Measurements from ENCODE around the gene IQCH.

Gene IQCH

DNA sequence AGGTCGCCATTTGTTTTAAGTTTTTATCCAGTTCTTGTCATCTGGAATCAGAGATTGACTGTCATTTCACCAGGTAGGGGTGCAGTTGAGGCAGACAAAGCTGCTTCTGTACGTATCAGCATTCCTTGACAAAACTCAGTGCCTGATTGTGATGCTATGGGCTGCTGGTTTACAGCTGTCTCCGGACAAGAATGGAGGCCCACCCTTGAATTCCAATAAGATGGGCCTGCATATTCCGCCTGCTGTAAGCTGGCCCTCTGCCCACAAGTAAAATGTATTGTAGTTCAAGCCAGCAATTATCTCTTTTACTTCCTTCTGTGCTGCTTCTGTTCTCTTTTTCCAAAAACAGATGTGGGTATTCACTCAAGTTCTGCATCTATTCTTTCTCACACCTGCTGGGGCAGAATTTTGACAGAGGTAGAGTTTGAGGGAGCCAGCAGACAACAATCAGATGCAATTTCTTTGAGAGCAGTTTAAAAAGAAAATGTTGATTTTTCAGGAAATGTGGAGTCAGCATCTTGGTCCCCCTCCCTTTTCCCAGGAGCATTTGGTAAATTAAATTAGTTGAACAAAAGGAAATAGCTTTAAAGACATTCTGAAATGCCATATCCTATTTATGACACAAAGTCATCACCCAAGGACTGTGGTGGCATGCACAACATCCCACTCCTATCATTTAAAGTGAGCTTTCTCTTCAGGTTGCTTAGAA lies 53.5 kb downstream of the IQCH start:
- Mint-ChIP-seq H3K4me1 (no peaks in the 10 kb centered on the region), H3K9me3 (no peaks in the 10 kb centered on the region), H3K27ac (no peak overlapping the region), H3K27me3 (ENCODE audit: low read depth, poor library complexity) (no peaks in the 10 kb centered on the region), H3K4me3 (no peak overlapping the region), H3K36me3 (ENCODE audit: low read depth) (no peaks in the 10 kb centered on the region)
- DNase-seq = no peak
- TF ChIP-seq, protein P1, sequence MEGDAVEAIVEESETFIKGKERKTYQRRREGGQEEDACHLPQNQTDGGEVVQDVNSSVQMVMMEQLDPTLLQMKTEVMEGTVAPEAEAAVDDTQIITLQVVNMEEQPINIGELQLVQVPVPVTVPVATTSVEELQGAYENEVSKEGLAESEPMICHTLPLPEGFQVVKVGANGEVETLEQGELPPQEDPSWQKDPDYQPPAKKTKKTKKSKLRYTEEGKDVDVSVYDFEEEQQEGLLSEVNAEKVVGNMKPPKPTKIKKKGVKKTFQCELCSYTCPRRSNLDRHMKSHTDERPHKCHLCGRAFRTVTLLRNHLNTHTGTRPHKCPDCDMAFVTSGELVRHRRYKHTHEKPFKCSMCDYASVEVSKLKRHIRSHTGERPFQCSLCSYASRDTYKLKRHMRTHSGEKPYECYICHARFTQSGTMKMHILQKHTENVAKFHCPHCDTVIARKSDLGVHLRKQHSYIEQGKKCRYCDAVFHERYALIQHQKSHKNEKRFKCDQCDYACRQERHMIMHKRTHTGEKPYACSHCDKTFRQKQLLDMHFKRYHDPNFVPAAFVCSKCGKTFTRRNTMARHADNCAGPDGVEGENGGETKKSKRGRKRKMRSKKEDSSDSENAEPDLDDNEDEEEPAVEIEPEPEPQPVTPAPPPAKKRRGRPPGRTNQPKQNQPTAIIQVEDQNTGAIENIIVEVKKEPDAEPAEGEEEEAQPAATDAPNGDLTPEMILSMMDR (IDR thresholded peaks at IDR 0.05) = no peak

DNA sequence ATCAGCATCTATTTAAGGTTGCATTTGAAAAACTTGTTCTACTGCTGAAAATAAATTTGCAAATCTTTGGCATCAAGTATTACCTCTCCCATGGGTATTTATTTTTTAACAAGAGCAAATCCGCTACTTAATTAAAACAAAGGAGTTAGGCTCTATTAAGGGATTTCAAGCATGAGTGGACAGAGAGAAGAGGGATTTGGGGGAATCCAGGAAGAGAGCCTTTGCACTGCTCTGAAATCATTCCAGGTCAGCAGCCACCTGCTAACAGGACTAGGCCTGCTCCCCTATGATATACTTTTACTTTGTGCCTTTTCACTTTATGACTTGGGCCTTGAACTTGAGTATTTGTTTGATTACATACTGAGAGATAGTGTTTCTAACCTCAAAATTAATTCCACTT lies 57.1 kb downstream of the IQCH start:
- H3K4me3 Mint-ChIP-seq = no peak overlapping the region
- DNase-seq = no peak
- no peaks in the 10 kb centered on the region for H3K4me1 Mint-ChIP-seq
- no peaks in the 10 kb centered on the region for H3K36me3 Mint-ChIP-seq (ENCODE audit: low read depth)
- no peaks in the 10 kb centered on the region for H3K9me3 Mint-ChIP-seq
- no peaks in the 10 kb centered on the region for H3K27me3 Mint-ChIP-seq (ENCODE audit: low read depth, poor library complexity)
- no peak overlapping the region for H3K27ac Mint-ChIP-seq
- TF ChIP-seq, protein P1 (IDR thresholded peaks at IDR 0.05) = no peak

DNA sequence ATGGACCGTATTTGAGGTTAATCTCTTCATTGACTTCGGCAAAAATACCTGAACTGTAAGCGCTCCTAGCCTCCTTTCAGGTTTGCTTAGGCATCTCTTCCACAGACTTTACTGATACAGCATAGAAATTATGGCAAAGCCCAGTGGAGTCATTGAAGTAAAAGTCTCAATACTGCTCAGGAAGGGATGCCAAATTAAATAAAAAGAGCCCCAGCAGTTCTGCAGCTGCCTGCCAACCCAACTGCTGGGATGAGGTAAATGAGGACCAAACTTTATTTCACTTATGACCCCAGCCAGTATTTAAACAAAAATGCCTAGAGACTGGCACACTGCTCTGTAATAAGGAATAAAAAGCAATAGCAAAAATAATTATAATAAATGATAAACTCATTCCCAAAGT lies 65.4 kb downstream of the IQCH start:
- DNase-seq = no peak
- Mint-ChIP-seq H3K36me3 (ENCODE audit: low read depth) (peaks cover 14% of the 10 kb centered on the region), H3K4me1 (no peaks in the 10 kb centered on the region), H3K4me3 (no peak overlapping the region), H3K27me3 (ENCODE audit: low read depth, poor library complexity) (peaks cover 12% of the 10 kb centered on the region), H3K27ac (no peak overlapping the region), H3K9me3 (peaks cover 21% of the 10 kb centered on the region)
- TF ChIP-seq, protein P1 (IDR thresholded peaks at IDR 0.05) = no peak

DNA sequence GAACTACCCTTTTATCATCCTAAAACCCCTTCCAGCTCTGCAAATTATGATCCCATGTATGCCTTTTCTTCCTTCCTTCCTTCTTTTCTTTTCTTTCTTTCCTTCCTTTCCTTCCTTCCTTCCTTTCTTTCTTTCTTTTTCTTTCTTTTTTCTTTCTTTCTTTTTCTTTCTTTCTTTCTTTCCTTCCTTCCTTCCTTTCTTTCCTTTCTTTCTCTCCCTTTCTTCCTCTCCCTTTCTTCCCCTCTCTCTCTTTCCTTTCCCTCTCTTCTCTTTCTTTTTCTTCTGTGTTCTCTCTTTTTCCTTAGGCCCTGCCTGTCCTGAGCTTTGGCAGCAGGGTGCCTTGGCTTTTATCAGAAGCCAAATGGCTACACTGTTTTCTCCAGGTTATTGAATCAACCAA lies 66.8 kb downstream of the IQCH start:
- Mint-ChIP-seq H3K4me1 (no peaks in the 10 kb centered on the region), H3K4me3 (no peak overlapping the region), H3K27ac (peak overlapping the region; percentile 34), H3K27me3 (ENCODE audit: low read depth, poor library complexity) (peaks cover 12% of the 10 kb centered on the region), H3K36me3 (ENCODE audit: low read depth) (peaks cover 14% of the 10 kb centered on the region), H3K9me3 (peaks cover 29% of the 10 kb centered on the region)
- TF ChIP-seq, protein P1 (IDR thresholded peaks at IDR 0.05) = no peak
- DNase-seq = no peak

DNA sequence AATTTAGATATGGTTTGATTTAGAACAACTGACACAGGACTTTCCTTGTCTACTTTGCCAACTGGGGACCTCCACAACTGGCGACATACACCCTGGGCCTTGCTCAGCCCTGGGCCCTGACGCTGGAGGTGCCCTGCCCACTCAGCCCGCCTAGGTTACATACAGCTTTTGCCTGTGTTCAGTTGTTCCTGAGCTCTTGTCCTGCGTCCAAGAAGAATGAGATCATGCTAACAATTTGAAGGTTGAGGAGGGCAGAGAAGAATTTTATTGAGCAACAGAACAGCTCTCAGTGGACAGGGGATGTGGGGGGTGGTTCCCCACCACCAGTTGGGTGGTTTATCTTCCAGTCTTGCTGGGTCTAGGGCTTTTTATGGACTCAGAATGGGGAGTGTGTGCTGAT lies 67.9 kb downstream of the IQCH start:
- H3K9me3 Mint-ChIP-seq = peaks cover 33% of the 10 kb centered on the region
- TF ChIP-seq, protein P1 (IDR thresholded peaks at IDR 0.05) = no peak
- no peak for DNase-seq
- H3K27me3 Mint-ChIP-seq (ENCODE audit: low read depth, poor library complexity) = peaks cover 12% of the 10 kb centered on the region
- H3K4me1 Mint-ChIP-seq = no peaks in the 10 kb centered on the region
- peaks cover 14% of the 10 kb centered on the region for H3K36me3 Mint-ChIP-seq (ENCODE audit: low read depth)
- H3K27ac Mint-ChIP-seq = no peak overlapping the region
- no peak overlapping the region for H3K4me3 Mint-ChIP-seq

DNA sequence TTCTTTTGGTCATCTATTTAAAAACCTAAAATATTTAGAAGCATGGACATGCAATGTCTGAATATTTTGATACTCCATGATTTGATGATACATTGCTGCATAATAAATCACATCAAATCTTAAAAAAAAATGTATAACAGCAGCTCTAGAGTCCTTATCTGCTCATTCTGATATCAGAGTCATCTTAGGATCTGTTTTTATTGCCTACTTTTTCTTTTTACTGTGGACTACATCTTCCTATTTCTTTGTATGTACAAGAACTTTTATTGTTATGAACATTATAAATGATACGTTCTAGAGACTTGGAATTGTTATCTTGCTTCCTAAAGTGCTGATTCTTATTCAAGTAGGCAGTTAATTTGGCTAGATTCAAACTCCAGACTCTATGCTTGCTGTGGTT lies 72.7 kb downstream of the IQCH start:
- H3K4me3 Mint-ChIP-seq = no peak overlapping the region
- peaks cover 42% of the 10 kb centered on the region for H3K9me3 Mint-ChIP-seq
- DNase-seq = no peak
- TF ChIP-seq, protein P1 (IDR thresholded peaks at IDR 0.05) = no peak
- H3K4me1 Mint-ChIP-seq = peaks cover 5% of the 10 kb centered on the region
- H3K36me3 Mint-ChIP-seq (ENCODE audit: low read depth) = peaks cover 18% of the 10 kb centered on the region
- no peak overlapping the region for H3K27ac Mint-ChIP-seq
- H3K27me3 Mint-ChIP-seq (ENCODE audit: low read depth, poor library complexity) = peaks cover 12% of the 10 kb centered on the region
